Measurements from ENCODE around the gene CCDC28A.

CCDC28A gene

DNA sequence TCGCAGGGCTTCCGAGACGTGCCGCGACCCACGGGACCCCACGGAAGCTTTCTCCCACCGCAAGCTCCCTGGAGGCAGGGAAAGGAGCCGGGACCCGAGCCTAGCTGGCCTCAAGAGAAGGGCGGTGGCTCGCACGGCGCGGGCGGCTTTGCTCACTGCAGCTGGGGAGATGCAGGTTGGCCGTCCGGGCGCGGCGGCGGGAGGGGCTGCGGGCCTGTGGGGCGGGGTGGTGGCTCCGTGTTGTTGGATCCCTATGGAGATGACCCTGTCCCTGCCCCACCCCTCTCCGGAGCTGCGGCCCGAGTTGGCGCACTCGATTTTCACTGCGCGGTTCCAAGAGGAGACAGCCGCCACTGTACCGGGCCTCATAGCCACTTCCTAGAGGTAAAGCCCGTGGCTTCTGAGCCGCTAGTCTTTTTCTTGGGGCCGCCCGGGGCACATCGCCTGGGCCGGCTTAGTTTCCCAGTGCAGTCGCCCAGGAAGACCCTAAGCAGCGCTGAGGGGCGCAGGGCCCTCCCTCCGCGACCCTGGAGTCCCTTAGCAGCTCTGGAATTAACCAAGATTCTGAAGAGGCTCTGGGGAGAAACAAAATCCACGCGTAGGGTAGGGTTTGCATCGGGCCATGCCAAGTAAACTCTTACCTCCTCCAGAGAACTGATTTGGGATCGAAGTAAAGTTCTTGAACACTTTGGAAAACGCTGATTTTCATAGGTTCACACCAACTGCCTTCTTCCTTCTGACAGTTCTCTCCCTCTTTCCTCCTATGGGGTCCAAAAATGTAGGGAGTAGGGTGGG is 22.4 kb downstream of the CCDC28A start, which contains the start of gene ECT2L:
Gene ECT2L (plus strand): TSS at position 279 of the 795 bp plus-strand sequence. CDS start 17,188 bp downstream, outside the sequence.
- DNase-seq (ENCODE audit: low read depth) = no peak

DNA sequence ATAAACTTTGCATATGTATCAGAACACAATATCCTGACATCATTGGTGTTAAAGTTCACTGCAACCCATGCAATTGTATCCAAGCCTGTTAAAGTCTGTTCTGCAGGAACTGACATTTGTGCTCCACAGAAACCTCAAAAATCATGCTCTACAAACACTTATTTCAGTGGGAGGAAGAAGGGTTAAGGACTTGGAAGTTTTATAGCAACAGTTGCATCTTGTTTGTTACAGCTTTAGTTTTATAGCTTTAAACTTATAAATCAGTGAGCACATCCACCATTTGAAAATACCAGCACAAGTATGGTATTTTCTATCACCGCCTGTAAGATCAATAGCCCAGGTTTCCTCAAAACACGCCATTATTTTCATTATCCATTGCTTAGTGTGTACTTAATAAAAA is 23.2 kb downstream of the CCDC28A start:
- no peak for DNase-seq (ENCODE audit: low read depth)

GRCh38 chr6:138797806-138798446 is 24.4 kb downstream of the CCDC28A start:
- no peak for DNase-seq (ENCODE audit: low read depth)

GRCh38 chr6:138800377-138801150 is 27.0 kb downstream of the CCDC28A start:
- DNase-seq (ENCODE audit: low read depth) = no peak

DNA sequence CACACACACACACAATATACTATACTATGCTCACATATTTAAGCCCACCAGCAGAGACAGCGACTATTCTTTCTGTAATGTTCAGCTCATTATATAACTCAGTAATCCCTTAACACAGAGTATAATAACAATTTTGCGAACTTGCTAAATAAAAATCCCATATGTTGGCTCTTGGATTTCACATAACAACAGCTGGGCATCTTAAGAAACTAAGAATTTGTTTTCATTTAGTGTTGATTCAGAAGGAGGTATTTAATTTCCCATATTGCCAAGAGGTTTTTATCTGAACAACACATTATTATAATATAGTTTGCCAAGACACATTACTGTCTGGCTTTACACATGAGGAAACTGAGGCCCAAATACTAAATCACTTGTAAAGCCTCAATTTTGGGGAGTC is 29.8 kb downstream of the CCDC28A start:
- DNase-seq (ENCODE audit: low read depth) = no peak

DNA sequence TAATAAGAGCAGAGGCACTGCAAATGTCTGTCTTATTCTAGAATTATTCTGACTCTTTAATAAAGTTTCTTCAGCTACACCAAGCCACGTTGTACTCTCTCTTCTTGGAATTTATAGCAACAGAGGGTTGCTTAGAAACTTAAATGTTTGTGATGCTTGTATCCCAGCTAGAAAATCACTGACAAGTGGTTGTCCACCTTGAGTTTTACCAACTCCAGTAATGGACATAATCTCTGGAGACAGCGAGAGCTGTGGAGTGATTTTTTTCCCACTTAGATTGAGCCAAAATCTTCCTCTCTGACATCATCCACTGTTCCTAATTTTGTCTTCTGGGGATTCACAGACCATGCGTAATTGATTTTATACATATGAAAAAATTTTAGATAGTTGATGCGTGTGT is 30.3 kb downstream of the CCDC28A start:
- DNase-seq (ENCODE audit: low read depth) = no peak

DNA sequence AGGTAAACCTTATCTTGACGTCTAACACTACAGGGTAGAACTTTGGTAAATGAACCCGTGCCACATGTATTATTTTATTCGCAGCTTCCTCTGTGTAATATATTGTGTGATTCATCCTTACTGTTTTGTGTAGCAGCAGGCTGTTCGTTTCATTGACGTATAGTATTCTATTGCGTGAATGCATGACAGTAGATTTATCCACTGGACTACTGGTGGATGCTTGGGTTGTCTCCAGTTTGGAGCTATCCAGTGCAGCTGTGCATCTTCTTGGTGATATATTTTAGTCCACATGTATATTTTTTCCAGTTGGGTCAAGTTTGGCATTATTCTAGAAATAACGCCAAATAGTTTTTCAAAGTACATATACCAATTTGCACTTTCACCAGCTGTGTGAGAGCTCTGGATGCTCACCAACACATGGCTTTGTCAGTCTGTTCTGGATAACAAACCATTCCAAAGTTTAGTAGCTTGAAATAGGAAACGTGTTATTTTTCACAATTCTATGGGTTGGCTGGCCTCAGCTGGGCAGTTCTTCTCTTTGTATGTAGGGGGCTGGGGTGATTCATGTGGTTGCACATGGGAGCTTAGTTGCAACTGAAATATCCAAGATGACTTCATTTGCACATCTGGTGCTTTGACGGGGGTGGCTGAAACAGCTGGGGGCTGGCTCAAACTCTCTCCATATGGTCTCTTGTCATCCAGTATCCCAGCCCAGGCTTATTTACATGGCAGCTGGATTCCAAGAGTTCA is 31.6 kb downstream of the CCDC28A start:
- no peak for DNase-seq (ENCODE audit: low read depth)

DNA sequence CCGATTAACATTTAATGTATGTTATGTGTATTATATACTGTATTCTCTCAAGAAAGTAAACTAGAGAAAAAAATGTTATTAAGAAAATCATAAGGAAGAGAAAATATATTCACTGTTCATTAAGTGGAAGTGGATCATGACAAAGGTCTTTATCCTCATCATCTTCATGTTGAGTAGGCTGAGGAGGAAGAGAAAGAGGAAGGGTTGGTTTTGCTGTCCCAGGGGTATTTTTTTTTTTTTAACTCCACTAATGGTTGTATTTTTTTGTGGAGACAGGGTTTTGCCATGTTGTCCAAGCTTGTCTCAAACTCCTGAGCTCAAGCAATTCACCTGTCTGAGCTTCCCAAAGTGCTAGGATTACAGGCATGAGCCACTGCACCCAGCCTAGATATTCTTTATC is 33.3 kb downstream of the CCDC28A start:
- no peak for DNase-seq (ENCODE audit: low read depth)

DNA sequence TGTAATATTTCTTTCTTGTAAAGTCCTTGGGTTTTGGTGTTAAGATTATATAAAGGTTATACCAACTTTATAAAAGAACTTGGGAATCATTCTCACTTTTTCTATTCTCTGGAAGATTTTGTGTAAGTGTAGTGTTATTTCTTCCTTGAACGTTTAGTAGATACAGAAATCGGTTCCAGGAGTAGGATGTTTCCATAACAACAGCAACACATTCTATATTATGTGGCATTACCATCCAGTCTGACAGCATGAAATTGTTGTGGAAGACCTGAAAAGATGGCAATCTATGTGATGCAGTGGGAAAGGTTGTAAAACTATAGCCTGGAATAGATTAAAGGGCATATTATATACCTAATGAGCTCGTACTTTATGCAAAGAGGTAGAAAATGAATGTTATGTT is 36.1 kb downstream of the CCDC28A start:
- no peak for DNase-seq (ENCODE audit: low read depth)

- no peak for DNase-seq (ENCODE audit: low read depth)
Measured at GRCh38 chr6:138811866-138812265, 38.3 kb downstream of the CCDC28A start.

DNA sequence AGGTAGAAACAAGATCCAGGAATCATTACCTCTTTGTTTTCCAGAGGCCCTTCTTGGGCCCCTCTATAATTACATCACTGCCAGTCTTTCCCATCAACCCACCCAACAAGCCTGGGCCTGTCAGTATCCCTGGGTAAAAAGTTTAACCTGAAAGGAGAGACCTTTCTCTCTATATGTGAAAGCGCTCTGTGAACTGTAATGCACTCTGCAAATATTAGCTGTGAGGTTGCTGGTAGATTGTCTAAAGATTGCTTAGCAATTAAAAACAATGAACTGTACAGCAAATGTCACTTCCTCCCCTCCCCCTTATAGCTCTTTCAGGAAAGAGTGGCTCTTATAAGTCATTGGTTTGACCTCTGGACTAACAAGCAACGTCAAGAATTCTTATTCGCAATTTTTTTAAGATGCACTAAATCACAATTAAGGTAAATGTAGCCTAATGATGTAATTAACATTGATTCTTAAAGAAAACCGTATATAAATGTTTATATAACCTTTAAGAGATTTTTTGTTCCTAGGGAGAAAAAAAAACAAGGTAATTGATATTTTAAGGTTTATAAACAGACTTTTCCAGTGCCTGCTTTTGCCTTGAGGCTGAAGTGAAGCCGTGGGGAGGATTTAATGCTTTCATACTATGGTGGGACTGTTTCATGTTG is 40.7 kb downstream of the CCDC28A start:
- DNase-seq (ENCODE audit: low read depth) = no peak

DNA sequence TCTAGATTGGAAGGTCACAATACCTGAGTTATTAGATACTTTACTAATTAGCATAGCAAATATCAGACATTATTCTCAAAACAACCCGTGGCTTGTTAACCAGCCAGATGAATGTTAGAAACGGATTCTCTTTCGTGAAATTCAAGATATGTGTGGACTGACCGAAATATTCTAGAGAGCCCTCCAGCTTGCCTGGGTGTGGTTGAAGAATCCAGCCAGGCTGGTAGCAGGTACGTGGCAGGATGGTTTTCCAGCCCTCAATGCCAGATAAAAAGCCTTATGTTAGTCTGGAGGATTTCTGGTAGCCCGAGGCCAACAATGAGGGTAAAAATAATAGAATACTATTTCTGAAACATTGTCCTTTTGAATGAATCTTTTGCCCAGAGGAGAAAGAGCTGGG is 41.7 kb downstream of the CCDC28A start:
- DNase-seq (ENCODE audit: low read depth) = no peak

DNA sequence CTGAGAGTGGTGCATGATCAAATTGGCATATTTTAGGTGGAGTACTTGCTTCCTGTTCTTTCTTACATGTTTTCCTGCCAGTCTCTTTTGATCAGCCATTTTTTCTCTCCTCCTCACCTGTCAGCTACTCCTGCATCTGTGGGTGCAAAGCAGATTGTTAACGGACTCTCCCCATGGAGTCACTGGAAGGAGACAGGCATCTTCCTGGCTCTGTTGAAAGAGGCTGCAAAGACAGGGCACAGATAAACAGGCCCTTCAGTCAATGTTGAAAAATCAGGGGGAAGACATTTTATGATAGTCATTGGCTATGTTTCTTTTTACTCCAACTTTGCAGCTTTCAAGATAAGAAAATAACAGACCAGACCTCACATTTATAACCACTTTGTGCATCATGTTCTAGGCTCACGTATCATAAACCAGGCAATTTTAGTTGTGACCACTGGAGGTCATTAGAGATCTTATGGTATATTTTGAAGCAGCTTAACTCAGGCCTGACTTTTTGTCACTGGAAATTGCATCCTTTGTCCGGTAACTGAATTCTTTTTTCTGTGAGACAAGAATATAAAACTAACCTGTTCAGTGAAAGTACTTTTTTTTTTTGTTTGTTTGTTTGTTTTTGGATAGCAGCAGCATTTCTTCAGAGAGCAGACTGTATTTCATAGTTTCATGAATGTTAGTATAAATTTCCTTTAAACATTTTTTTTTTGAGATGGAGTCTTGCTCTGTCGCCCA is 42.4 kb downstream of the CCDC28A start:
- DNase-seq (ENCODE audit: low read depth) = peak; percentile 48

- peak; percentile 93 for DNase-seq (ENCODE audit: low read depth)
Measured at GRCh38 chr6:138817799-138818198, 44.2 kb downstream of the CCDC28A start.

- DNase-seq (ENCODE audit: low read depth) = no peak
Measured at GRCh38 chr6:138818496-138819194, 45.1 kb downstream of the CCDC28A start.

GRCh38 chr6:138821519-138821918 is 48.0 kb downstream of the CCDC28A start:
- no peak for DNase-seq (ENCODE audit: low read depth)

- DNase-seq (ENCODE audit: low read depth) = no peak
Measured at GRCh38 chr6:138824482-138825144, 51.0 kb downstream of the CCDC28A start.

- no peak for DNase-seq (ENCODE audit: low read depth)
Measured at GRCh38 chr6:138830248-138830647, 56.7 kb downstream of the CCDC28A start.

GRCh38 chr6:138832182-138832581 is 58.6 kb downstream of the CCDC28A start:
- no peak for DNase-seq (ENCODE audit: low read depth)
